HEK293T (cell line): ENCODE data around the gene ITPA.

ENCODE experiments used
- CTBP1 ChIP-seq: fragments of 450-650 bp; IDR thresholded peaks from 2 replicates; pipeline ENCODE4 v1.6.1; 2016; ENCODE audit warnings: borderline replicate concordance
- FOXK2 ChIP-seq: fragments of 450-650 bp; IDR thresholded peaks from 2 replicates; pipeline ENCODE4 v1.6.1; 2016; ENCODE audit warnings: mild to moderate bottlenecking
- HDGF ChIP-seq: fragments of 450-650 bp; IDR thresholded peaks from 2 replicates; pipeline ENCODE4 v1.6.1; 2017; ENCODE audit warnings: antibody characterized with exemption, borderline replicate concordance
- SP1 ChIP-seq: fragments of 450-650 bp; IDR thresholded peaks from 2 replicates; pipeline ENCODE4 v1.6.1; 2017
- SUZ12 ChIP-seq: fragments of 450-650 bp; IDR thresholded peaks from 2 replicates; pipeline ENCODE4 v1.6.1; 2016; ENCODE audit warnings: mild to moderate bottlenecking
- TARDBP ChIP-seq: fragments of 450-650 bp; IDR thresholded peaks from 2 replicates; pipeline ENCODE4 v1.6.1; 2016

DNA sequence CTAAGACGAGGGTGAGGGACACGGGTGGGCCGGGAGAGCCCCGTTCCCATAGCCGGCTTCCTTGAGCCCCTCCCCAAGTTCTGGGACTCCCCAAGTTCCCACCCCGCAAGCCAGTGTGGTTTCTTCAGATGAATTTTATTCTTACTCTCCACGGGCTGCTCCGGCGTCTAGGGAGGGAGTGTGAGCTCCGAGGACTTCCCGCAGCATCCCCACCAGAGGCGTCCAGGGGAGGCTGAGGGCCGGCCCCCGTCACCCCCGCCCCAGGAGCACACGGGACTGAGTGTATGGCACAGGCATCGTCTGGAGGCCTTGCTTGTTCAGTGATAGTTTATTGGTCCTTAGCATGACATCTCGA, 39.7 kb downstream of the ITPA start:
- TF ChIP-seq SP1 (no peak), CTBP1 (no peak), HDGF (no peak), FOXK2 (no peak), TARDBP (no peak), SUZ12 (no peak)
